DOHH2 (cell line): ENCODE measurements around the gene FBXL17.

Experiments
- EZH2phosphoT487 ChIP-seq: fragments of 200-600 bp; sonication (generic); IDR thresholded peaks from 2 replicates; pipeline ENCODE4 v1.6.1; 2017; ENCODE audit warnings: borderline replicate concordance, mild to moderate bottlenecking, antibody characterized with exemption, low read length, moderate library complexity, mixed read lengths
- TF ChIP-seq, protein P1 (sequence below): fragments of 200-600 bp; sonication (generic); IDR thresholded peaks from one replicate; pipeline ENCODE4 v1.5.1; 2014; ENCODE audit warnings: antibody characterized with exemption, mild to moderate bottlenecking, low read depth, low read length; ENCODE audit not compliant: poor library complexity, severe bottlenecking

- TF ChIP-seq, protein P1, sequence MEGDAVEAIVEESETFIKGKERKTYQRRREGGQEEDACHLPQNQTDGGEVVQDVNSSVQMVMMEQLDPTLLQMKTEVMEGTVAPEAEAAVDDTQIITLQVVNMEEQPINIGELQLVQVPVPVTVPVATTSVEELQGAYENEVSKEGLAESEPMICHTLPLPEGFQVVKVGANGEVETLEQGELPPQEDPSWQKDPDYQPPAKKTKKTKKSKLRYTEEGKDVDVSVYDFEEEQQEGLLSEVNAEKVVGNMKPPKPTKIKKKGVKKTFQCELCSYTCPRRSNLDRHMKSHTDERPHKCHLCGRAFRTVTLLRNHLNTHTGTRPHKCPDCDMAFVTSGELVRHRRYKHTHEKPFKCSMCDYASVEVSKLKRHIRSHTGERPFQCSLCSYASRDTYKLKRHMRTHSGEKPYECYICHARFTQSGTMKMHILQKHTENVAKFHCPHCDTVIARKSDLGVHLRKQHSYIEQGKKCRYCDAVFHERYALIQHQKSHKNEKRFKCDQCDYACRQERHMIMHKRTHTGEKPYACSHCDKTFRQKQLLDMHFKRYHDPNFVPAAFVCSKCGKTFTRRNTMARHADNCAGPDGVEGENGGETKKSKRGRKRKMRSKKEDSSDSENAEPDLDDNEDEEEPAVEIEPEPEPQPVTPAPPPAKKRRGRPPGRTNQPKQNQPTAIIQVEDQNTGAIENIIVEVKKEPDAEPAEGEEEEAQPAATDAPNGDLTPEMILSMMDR, result no peak
- TF ChIP-seq EZH2phosphoT487, result no peak
Observed at GRCh38 chr5:108257996-108258395, 123.9 kb downstream of the FBXL17 start.
